GM12892 (cell line): ENCODE results near the gene SDK1.

ENCODE experiments used
- POLR2A ChIP-seq: IDR thresholded peaks from 2 replicates; pipeline ENCODE4 v1.6.1; 2011; ENCODE audit warnings: low read depth, low read length, control low read depth
- POLR2AphosphoS5 ChIP-seq: IDR thresholded peaks from 2 replicates; pipeline ENCODE4 v1.6.1; 2011; ENCODE audit warnings: low read depth, low read length, control low read depth
- TAF1 ChIP-seq: IDR thresholded peaks from 2 replicates; pipeline ENCODE4 v1.6.1; 2011; ENCODE audit warnings: low read depth, mild to moderate bottlenecking, control low read depth, low read length, borderline replicate concordance

GRCh38 chr7:4191525-4191924, 890.5 kb downstream of the SDK1 start:
- no peak for TF ChIP-seq TAF1
- no peak for TF ChIP-seq POLR2A
- TF ChIP-seq POLR2AphosphoS5 = no peak
